WTC11 (cell line): ENCODE measurements around the gene SERPINH1.

Experiments
- TEAD1 ChIP-seq: sonication (generic); formaldehyde crosslinking; IDR thresholded peaks from 2 replicates; pipeline ENCODE4 v1.8.0; 2022; ENCODE audit warnings: mild to moderate bottlenecking, missing genetic modification reagents
- ZNF138 ChIP-seq: sonication (generic); formaldehyde crosslinking; conservative IDR thresholded peaks from 2 replicates; pipeline ENCODE4 v1.8.1; 2022; ENCODE audit warnings: mild to moderate bottlenecking, moderate library complexity, missing genetic modification reagents
- TF ChIP-seq, protein P1 (sequence below): fragments of 200-600 bp; IDR thresholded peaks from 2 replicates; pipeline ENCODE4 v1.8.0; 2022; ENCODE audit warnings: antibody characterized with exemption

GRCh38 chr11:75514596-75514995 is 47.5 kb upstream of the SERPINH1 start:
- TF ChIP-seq, protein P1, sequence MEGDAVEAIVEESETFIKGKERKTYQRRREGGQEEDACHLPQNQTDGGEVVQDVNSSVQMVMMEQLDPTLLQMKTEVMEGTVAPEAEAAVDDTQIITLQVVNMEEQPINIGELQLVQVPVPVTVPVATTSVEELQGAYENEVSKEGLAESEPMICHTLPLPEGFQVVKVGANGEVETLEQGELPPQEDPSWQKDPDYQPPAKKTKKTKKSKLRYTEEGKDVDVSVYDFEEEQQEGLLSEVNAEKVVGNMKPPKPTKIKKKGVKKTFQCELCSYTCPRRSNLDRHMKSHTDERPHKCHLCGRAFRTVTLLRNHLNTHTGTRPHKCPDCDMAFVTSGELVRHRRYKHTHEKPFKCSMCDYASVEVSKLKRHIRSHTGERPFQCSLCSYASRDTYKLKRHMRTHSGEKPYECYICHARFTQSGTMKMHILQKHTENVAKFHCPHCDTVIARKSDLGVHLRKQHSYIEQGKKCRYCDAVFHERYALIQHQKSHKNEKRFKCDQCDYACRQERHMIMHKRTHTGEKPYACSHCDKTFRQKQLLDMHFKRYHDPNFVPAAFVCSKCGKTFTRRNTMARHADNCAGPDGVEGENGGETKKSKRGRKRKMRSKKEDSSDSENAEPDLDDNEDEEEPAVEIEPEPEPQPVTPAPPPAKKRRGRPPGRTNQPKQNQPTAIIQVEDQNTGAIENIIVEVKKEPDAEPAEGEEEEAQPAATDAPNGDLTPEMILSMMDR, result no peak
- no peak for TF ChIP-seq TEAD1 (CRISPR knock-in tag)
- no peak for TF ChIP-seq ZNF138 (CRISPR knock-in tag)
